Nucleus accumbens (tissue), 56 donors: ENCODE data around the gene MLLT6.
A peak's percentile ranks its signal among the peaks of the same experiment; 100 is the strongest.

Source experiments
- DNase-seq, 56 donors: peaks; one replicate each; lab custom pipeline; 2025; lab: John Stamatoyannopoulos, UW

MLLT6 gene

GRCh38 chr17:38674014-38674748 is 30.9 kb upstream of the MLLT6 start:
- DNase-seq, result peak in 1 of 56 donors; percentile 9

GRCh38 chr17:38674749-38675615 is 30.1 kb upstream of the MLLT6 start, which contains the start of gene EPOP:
Gene EPOP, minus strand, starts transcription at chr17:38674957. Its CDS starts 462 bp downstream, at chr17:38674495.
- DNase-seq, result peak in 54 of 56 donors; percentile 35 to 94 (median 76)

- DNase-seq, result peak in 53 of 56 donors; percentile 17 to 85 (median 66)
These were observed 28.2 kb upstream of the MLLT6 start for GRCh38 chr17:38676706-38677504.

- no peak for DNase-seq
These were observed 27.3 kb upstream of the MLLT6 start for GRCh38 chr17:38677819-38678218.

GRCh38 chr17:38681096-38681495 is 24.0 kb upstream of the MLLT6 start:
- no peak for DNase-seq

- peak in 4 of 56 donors; percentile 6 to 42 (median 28) for DNase-seq
These were observed 19.6 kb upstream of the MLLT6 start for GRCh38 chr17:38685491-38685890.

- DNase-seq, result no peak
These were observed 17.8 kb upstream of the MLLT6 start for GRCh38 chr17:38687286-38687685.

GRCh38 chr17:38690386-38690785 is 14.7 kb upstream of the MLLT6 start:
- DNase-seq, result no peak

GRCh38 chr17:38691154-38691553 is 13.9 kb upstream of the MLLT6 start:
- no peak for DNase-seq

GRCh38 chr17:38693700-38694329 is 11.3 kb upstream of the MLLT6 start:
- DNase-seq, result peak in 28 of 56 donors; percentile 3 to 58 (median 26)

GRCh38 chr17:38697061-38697820 is 7.8 kb upstream of the MLLT6 start:
- DNase-seq, result no peak

GRCh38 chr17:38698760-38699159 is 6.3 kb upstream of the MLLT6 start:
- DNase-seq, result no peak

- peak in 17 of 56 donors; percentile 32 to 77 (median 56) for DNase-seq
These were observed 3.4 kb upstream of the MLLT6 start for GRCh38 chr17:38701504-38702165.

- DNase-seq, result peak in 53 of 56 donors; percentile 34 to 90 (median 69)
These were observed 2.7 kb upstream of the MLLT6 start for GRCh38 chr17:38702166-38702915.

- DNase-seq, result peak in 1 of 56 donors; percentile 50
These were observed 1.9 kb upstream of the MLLT6 start for GRCh38 chr17:38702916-38703741.

GRCh38 chr17:38703742-38704605 is 1.1 kb upstream of the MLLT6 start:
- peak in 17 of 56 donors; percentile 3 to 58 (median 25) for DNase-seq
